IPS-20b (cell line): Measurements from ENCODE around the gene HAUS8.

ENCODE experiments used
- H3K27ac ChIP-seq: one replicate; pipeline ENCODE4 v1.5.1; 2013; ENCODE audit warnings: low read length
- H3K27me3 ChIP-seq: 2 replicates; pipeline ENCODE4 v1.6.1; 2013; ENCODE audit warnings: mild to moderate bottlenecking, low read length, inconsistent platforms; ENCODE audit not compliant: insufficient read depth
- H3K36me3 ChIP-seq: 2 replicates; pipeline ENCODE4 v1.6.1; 2013; ENCODE audit warnings: low read depth, mild to moderate bottlenecking, inconsistent platforms, low read length, moderate library complexity; ENCODE audit not compliant: insufficient read depth
- H3K4me1 ChIP-seq: 2 replicates; pipeline ENCODE4 v1.6.1; 2013; ENCODE audit warnings: mild to moderate bottlenecking, control low read depth, inconsistent platforms, low read length, moderate library complexity; ENCODE audit not compliant: insufficient read depth
- H3K4me3 ChIP-seq: 2 replicates; pipeline ENCODE4 v1.5.1; 2013; ENCODE audit warnings: mild to moderate bottlenecking, low read length, inconsistent platforms
- H3K9ac ChIP-seq: 2 replicates; pipeline ENCODE4 v1.6.1; 2013; ENCODE audit warnings: low read depth, mild to moderate bottlenecking, inconsistent platforms, low read length, moderate library complexity
- H3K9me3 ChIP-seq: 2 replicates; pipeline ENCODE4 v1.6.1; 2013; ENCODE audit warnings: mild to moderate bottlenecking, low read depth, low read length, inconsistent platforms; ENCODE audit not compliant: insufficient read depth

The HAUS8 gene

GRCh38 chr19:17005000-17005399, 70.3 kb downstream of the HAUS8 start:
- no peak overlapping the region for H3K9ac ChIP-seq
- no peaks in the 10 kb centered on the region for H3K27me3 ChIP-seq
- no peaks in the 10 kb centered on the region for H3K36me3 ChIP-seq
- H3K9me3 ChIP-seq, result no peaks in the 10 kb centered on the region
- no peak overlapping the region for H3K4me3 ChIP-seq
- no peak overlapping the region for H3K27ac ChIP-seq
- H3K4me1 ChIP-seq, result no peaks in the 10 kb centered on the region

DNA sequence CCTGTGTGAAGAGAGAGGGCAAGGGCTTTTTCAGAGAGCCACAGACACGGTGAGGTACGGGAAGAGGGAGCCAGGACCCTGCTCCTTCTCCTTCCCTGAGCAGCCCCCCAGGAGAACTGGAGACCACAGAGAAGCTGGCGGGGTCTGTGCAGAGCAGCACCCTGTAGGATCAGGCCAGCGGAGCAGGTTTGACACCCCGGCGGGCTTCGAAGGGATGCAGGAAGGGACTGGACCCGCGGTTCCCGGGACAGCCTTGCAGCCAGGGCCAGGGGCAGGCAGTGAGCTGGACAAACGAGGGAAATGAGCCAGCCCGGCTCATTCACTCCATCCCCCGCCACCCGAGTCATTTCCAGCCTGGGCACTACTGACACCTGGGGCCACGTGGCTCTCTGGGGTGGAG, 70.9 kb downstream of the HAUS8 start:
- Histone ChIP-seq H3K36me3 (no peaks in the 10 kb centered on the region), H3K9ac (no peak overlapping the region), H3K9me3 (no peaks in the 10 kb centered on the region), H3K27me3 (no peaks in the 10 kb centered on the region), H3K27ac (no peak overlapping the region), H3K4me1 (no peaks in the 10 kb centered on the region), H3K4me3 (no peak overlapping the region)

- Histone ChIP-seq H3K27me3 (no peaks in the 10 kb centered on the region), H3K9ac (no peak overlapping the region)
Observed at GRCh38 chr19:17002455-17002854, 72.8 kb downstream of the HAUS8 start.

GRCh38 chr19:17001603-17002183, 73.6 kb downstream of the HAUS8 start:
- Histone ChIP-seq H3K27me3 (no peaks in the 10 kb centered on the region), H3K9me3 (no peaks in the 10 kb centered on the region), H3K4me1 (no peaks in the 10 kb centered on the region), H3K9ac (no peak overlapping the region), H3K4me3 (no peak overlapping the region), H3K27ac (no peak overlapping the region), H3K36me3 (peaks cover 7% of the 10 kb centered on the region; the same call in 1 of the 2 replicates)

More at GRCh38 chr19:17002455-17002854, 72.8 kb downstream of the HAUS8 start:
- Histone ChIP-seq H3K9me3 (no peaks in the 10 kb centered on the region), H3K27ac (no peak overlapping the region), H3K4me1 (no peaks in the 10 kb centered on the region), H3K4me3 (no peak overlapping the region), H3K36me3 (peaks cover 7% of the 10 kb centered on the region; the same call in 1 of the 2 replicates)
